MCF 10A (cell line): ENCODE measurements around the gene RABGGTA. TPM values are rescaled to one million over a fixed set of nuclear protein-coding genes. Genes with fewer than 3 reads are reported as not detected.

ENCODE experiments used
- BruUV-seq: library from RNA; stranded (reverse); fragments of 400-500 nt; replicated peaks from 2 replicates; lab custom pipeline; 2021; lab: Mats Ljungman, UMichigan
- CTCF ChIA-PET: fragments of 300-600 bp; sonication (Branson Sonifier 250); formaldehyde crosslinking; extraction: SDS; loops from one replicate; lab custom pipeline; 2021; ENCODE audit warnings: antibody characterized with exemption, inconsistent platforms; lab: Yijun Ruan, JAX
- POLR2A ChIA-PET: fragments of 300-600, 350-650 bp; sonication (Branson Sonifier 250); formaldehyde crosslinking; extraction: SDS; loops from one replicate; lab custom pipeline; 2020; ENCODE audit warnings: antibody characterized with exemption, inconsistent platforms; lab: Yijun Ruan, JAX
- DNase-seq: peaks from one replicate; pipeline ENCODE4 v3.0.0-alpha.2; 2018; ENCODE audit not compliant: unreplicated experiment
- H3K27ac Mint-ChIP-seq: one replicate; pipeline ENCODE4 v1.8.0; 2022; ENCODE audit warnings: mild to moderate bottlenecking, low read depth, mixed read lengths; ENCODE audit not compliant: unreplicated experiment
- H3K27me3 Mint-ChIP-seq: one replicate; pipeline ENCODE4 v1.8.0; 2022; ENCODE audit warnings: mixed read lengths; ENCODE audit not compliant: insufficient read depth, unreplicated experiment
- H3K36me3 Mint-ChIP-seq: one replicate; pipeline ENCODE4 v1.8.0; 2022; ENCODE audit warnings: mild to moderate bottlenecking, moderate library complexity, mixed read lengths; ENCODE audit not compliant: insufficient read depth, unreplicated experiment
- H3K4me1 Mint-ChIP-seq: one replicate; pipeline ENCODE4 v1.8.0; 2022; ENCODE audit warnings: mixed read lengths; ENCODE audit not compliant: insufficient read depth, unreplicated experiment
- H3K4me3 Mint-ChIP-seq: one replicate; pipeline ENCODE4 v1.8.0; 2022; ENCODE audit warnings: mild to moderate bottlenecking, moderate library complexity, mixed read lengths; ENCODE audit not compliant: unreplicated experiment
- H3K9me3 Mint-ChIP-seq: one replicate; pipeline ENCODE4 v1.8.0; 2022; ENCODE audit warnings: mixed read lengths; ENCODE audit not compliant: unreplicated experiment
- CTCF ChIP-seq: fragments of 200-600 bp; IDR thresholded peaks from one replicate; pipeline ENCODE4 v1.8.0; 2022; ENCODE audit warnings: antibody characterized with exemption, mild to moderate bottlenecking; ENCODE audit not compliant: unreplicated experiment
- intact Hi-C: fragments of 100-400 bp; cut with micrococcal nuclease; formaldehyde crosslinking; loops from 2 replicates; pipeline ENCODE4 v1.14.1; 2022
- total RNA-seq: library from RNA; stranded (reverse); gene quantifications from 2 replicates; pipeline ENCODE4 v1.2.3, GENCODE V29; 2022

RABGGTA gene
- total RNA-seq, 1 experiment from 2014 or later: 75.0 TPM

- intact Hi-C loops: no loop called here
- no peak for TF ChIP-seq CTCF
- H3K36me3 Mint-ChIP-seq: peaks cover 51% of the 10 kb centered on the region
- no peaks in the 10 kb centered on the region for H3K27me3 Mint-ChIP-seq
- DNase-seq: no peak
- no peak overlapping the region for H3K4me3 Mint-ChIP-seq
- H3K27ac Mint-ChIP-seq: no peak overlapping the region
- H3K4me1 Mint-ChIP-seq: peaks cover 16% of the 10 kb centered on the region
- no peaks in the 10 kb centered on the region for H3K9me3 Mint-ChIP-seq
- BruUV-seq: no TSS peak
- ChIA-PET CTCF (interaction anchor here (0.9 to 11.2 kb wide), 4 partner anchors 34 to 143 kb away, joined by 4 to 414 read pairs (median 24); partner anchors contain the start of genes GMPR2, IRF9, RABGGTA and TINF2), POLR2A (no interaction called here)
Measured at GRCh38 chr14:24304019-24304387, 32.6 kb upstream of the RABGGTA start.

- no peak for TF ChIP-seq CTCF
- peaks cover 66% of the 10 kb centered on the region for H3K36me3 Mint-ChIP-seq
Measured at GRCh38 chr14:24300326-24300980, 29.1 kb upstream of the RABGGTA start.

GRCh38 chr14:24299255-24300191 lies 28.1 kb upstream of the RABGGTA start, which contains the start of the genes DHRS1 and NOP9:
Gene DHRS1 (minus strand): TSS chr14:24299780. CDS start chr14:24299106, 674 bp downstream.
Gene NOP9 (plus strand): TSS chr14:24299850. CDS start chr14:24299955, 105 bp downstream.
- BruUV-seq: TSS peak; percentile 64
- TF ChIP-seq CTCF: no peak
- CTCF ChIA-PET: interaction anchor here (0.7 to 11.2 kb wide), 14 partner anchors 10 to 189 kb away, joined by 3 to 414 read pairs (median 16); partner anchors contain the start of genes CHMP4A, CIDEB, DCAF11 and GMPR2
- POLR2A ChIA-PET: interaction anchor here (0.7 to 7.6 kb wide), 39 partner anchors 7 to 191 kb away, joined by 3 to 187 read pairs (median 5); partner anchors contain the start of genes CBLN3, CHMP4A, CIDEB and DCAF11
- no peaks in the 10 kb centered on the region for H3K27me3 Mint-ChIP-seq
- no peaks in the 10 kb centered on the region for H3K9me3 Mint-ChIP-seq
- peak; percentile 91 for DNase-seq
- peak within 1 kb of the TSS; percentile 78 for H3K27ac Mint-ChIP-seq
- H3K36me3 Mint-ChIP-seq: peaks cover 66% of the 10 kb centered on the region
- H3K4me3 Mint-ChIP-seq: peak within 1 kb of the TSS; percentile 95
- peaks cover 33% of the 10 kb centered on the region for H3K4me1 Mint-ChIP-seq
- intact Hi-C loops: loop anchor here (2.0 to 5.0 kb wide), 2 partner anchors 192 to 285 kb away; no protein-coding TSS in a partner anchor

More at GRCh38 chr14:24300326-24300980, 29.1 kb upstream of the RABGGTA start:
- peak overlapping the region; percentile 78 for H3K27ac Mint-ChIP-seq
- ChIA-PET CTCF (interaction anchor here (0.7 to 11.2 kb wide), 14 partner anchors 10 to 190 kb away, joined by 3 to 414 read pairs (median 10); partner anchors contain the start of genes CIDEB, DCAF11, GMPR2 and KHNYN), POLR2A (interaction anchor here (0.6 to 7.6 kb wide), 22 partner anchors 10 to 1699 kb away, joined by 3 to 187 read pairs (median 6); partner anchors contain the start of genes CBLN3, CHMP4A, CIDEB and DCAF11)
- H3K4me3 Mint-ChIP-seq: peak overlapping the region; percentile 95
- DNase-seq: no peak
- no peaks in the 10 kb centered on the region for H3K9me3 Mint-ChIP-seq
- peaks cover 33% of the 10 kb centered on the region for H3K4me1 Mint-ChIP-seq
- no peaks in the 10 kb centered on the region for H3K27me3 Mint-ChIP-seq
- no TSS peak for BruUV-seq
- intact Hi-C loops: no loop called here
